Panc1 (cell line): ENCODE results near the gene PRRG3. TPM values are rescaled to one million over a fixed set of nuclear protein-coding genes. Genes with fewer than 3 reads are reported as not detected.

Experiments
- ATAC-seq: fragments of 200-7000 bp; cut with Tn5 transposase; 2 replicates; pipeline ENCODE4 v1.9.1; 2020; ENCODE audit warnings: mild to moderate bottlenecking, moderate library complexity
- BruUV-seq: library from RNA; stranded (reverse); fragments of 400-500 nt; replicated peaks from 2 replicates; lab custom pipeline; 2021; lab: Mats Ljungman, UMichigan
- CTCF ChIA-PET: fragments of 300-600 bp; sonication (Branson Sonifier 250); formaldehyde crosslinking; loops from one replicate; lab custom pipeline; 2022; ENCODE audit warnings: antibody characterized with exemption; lab: Charles Lee
- POLR2A ChIA-PET: fragments of 300-600 bp; sonication (Branson Sonifier 250); formaldehyde crosslinking; loops from one replicate; lab custom pipeline; 2022; ENCODE audit warnings: antibody characterized with exemption; lab: Charles Lee
- DNase-seq: peaks from one replicate; pipeline ENCODE4 v3.0.0-alpha.2; 2010; ENCODE audit warnings: low read depth, low spot score
- H3K27ac ChIP-seq: 2 replicates; pipeline ENCODE4 v1.5.1; 2011; ENCODE audit warnings: mild to moderate bottlenecking, low read length, inconsistent platforms
- H3K27me3 ChIP-seq: fragments of 200-500 bp; sonication (Bioruptor generic); 2 replicates; pipeline ENCODE4 v1.6.0; 2014; ENCODE audit warnings: low read length, inconsistent platforms; ENCODE audit not compliant: control insufficient read depth, insufficient read depth
- H3K36me3 ChIP-seq: fragments of 200-500 bp; sonication (Bioruptor generic); 2 replicates; pipeline ENCODE4 v1.5.1; 2014; ENCODE audit warnings: inconsistent platforms, mild to moderate bottlenecking, low read length, moderate library complexity; ENCODE audit not compliant: control insufficient read depth, insufficient read depth
- H3K4me1 ChIP-seq: 2 replicates; pipeline ENCODE4 v1.5.1; 2011; ENCODE audit warnings: inconsistent platforms, mild to moderate bottlenecking, low read length, moderate library complexity; ENCODE audit not compliant: control insufficient read depth, insufficient read depth
- H3K4me3 ChIP-seq, 2 experiments: 2 replicates each; pipeline ENCODE4 v1.5.1; 2011 to 2012; ENCODE audit warnings: low read depth in 2 of 2, low read length in 2 of 2, mild to moderate bottlenecking in 2 of 2, inconsistent platforms in 1 of 2, moderate library complexity in 1 of 2
- H3K9me3 ChIP-seq: fragments of 200-500 bp; sonication (Bioruptor generic); 2 replicates; pipeline ENCODE4 v1.5.1; 2014; ENCODE audit warnings: low read depth, mild to moderate bottlenecking, inconsistent platforms, low read length, moderate library complexity; ENCODE audit not compliant: control insufficient read depth, insufficient read depth
- POLR2AphosphoS5 ChIP-seq: IDR thresholded peaks from 2 replicates; pipeline ENCODE4 v1.6.1; 2012; ENCODE audit warnings: mild to moderate bottlenecking, low read depth, low read length, moderate library complexity
- SIN3A ChIP-seq: IDR thresholded peaks from 2 replicates; pipeline ENCODE4 v1.6.1; 2012; ENCODE audit warnings: low read depth, mild to moderate bottlenecking, low read length, moderate library complexity, borderline replicate concordance; ENCODE audit not compliant: insufficient read depth
- TCF7L2 ChIP-seq: IDR thresholded peaks from 2 replicates; pipeline ENCODE4 v1.6.1; 2011; ENCODE audit warnings: mild to moderate bottlenecking, low read depth, low read length, inconsistent platforms
- in situ Hi-C: cut with HindIII; loops from 2 replicates; pipeline ENCODE4 v1.10.0; 2016; ENCODE audit warnings: low sequenced_read_pairs, low pct_unique_long_range_greater_than_20kb
- intact Hi-C: fragments of 100-400 bp; cut with micrococcal nuclease; formaldehyde crosslinking; loops from one replicate; pipeline ENCODE4 v1.10.0; 2022; ENCODE audit not compliant: unreplicated experiment
- total RNA-seq: library from RNA; stranded (reverse); gene quantifications from one replicate; pipeline ENCODE4 v1.2.1, GENCODE V29; 2021; ENCODE audit not compliant: unreplicated experiment
- TF ChIP-seq, protein P1 (sequence below), 2 experiments: IDR thresholded peaks; 2 replicates each; pipeline ENCODE4 v1.6.1; 2011 to 2012; ENCODE audit warnings: low read depth in 2 of 2, control low read depth in 1 of 2, low read length in 1 of 2, mild to moderate bottlenecking in 1 of 2, moderate library complexity in 1 of 2; ENCODE audit not compliant: insufficient read depth in 1 of 2
- TF ChIP-seq, protein P2 (sequence below): fragments of 450-650 bp; IDR thresholded peaks from 2 replicates; pipeline ENCODE4 v1.5.1; 2017; ENCODE audit warnings: mild to moderate bottlenecking

Gene PRRG3
- total RNA-seq, 1 experiment from 2014 or later: not detected

DNA sequence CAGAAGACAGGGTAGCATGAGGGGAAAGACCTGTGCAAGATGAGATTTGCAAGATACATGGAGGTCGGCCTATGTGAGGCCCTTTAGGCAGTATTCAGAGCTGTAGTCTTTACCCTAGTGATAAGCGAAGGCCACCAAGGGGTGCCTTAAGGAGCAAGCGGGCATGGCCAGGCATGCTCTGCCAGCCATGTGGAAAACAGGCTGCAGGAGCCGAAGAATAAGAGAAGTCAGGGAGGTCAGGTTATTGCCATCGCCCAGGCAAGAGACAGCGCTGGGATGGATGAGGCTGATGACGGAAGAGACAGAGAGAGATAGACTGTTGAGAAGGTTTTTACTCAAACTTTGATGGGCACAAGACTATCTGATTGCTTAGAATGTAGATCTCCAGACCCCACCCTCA is 13.6 kb downstream of the PRRG3 start:
- no TSS peak for BruUV-seq
- TF ChIP-seq, protein P1, sequence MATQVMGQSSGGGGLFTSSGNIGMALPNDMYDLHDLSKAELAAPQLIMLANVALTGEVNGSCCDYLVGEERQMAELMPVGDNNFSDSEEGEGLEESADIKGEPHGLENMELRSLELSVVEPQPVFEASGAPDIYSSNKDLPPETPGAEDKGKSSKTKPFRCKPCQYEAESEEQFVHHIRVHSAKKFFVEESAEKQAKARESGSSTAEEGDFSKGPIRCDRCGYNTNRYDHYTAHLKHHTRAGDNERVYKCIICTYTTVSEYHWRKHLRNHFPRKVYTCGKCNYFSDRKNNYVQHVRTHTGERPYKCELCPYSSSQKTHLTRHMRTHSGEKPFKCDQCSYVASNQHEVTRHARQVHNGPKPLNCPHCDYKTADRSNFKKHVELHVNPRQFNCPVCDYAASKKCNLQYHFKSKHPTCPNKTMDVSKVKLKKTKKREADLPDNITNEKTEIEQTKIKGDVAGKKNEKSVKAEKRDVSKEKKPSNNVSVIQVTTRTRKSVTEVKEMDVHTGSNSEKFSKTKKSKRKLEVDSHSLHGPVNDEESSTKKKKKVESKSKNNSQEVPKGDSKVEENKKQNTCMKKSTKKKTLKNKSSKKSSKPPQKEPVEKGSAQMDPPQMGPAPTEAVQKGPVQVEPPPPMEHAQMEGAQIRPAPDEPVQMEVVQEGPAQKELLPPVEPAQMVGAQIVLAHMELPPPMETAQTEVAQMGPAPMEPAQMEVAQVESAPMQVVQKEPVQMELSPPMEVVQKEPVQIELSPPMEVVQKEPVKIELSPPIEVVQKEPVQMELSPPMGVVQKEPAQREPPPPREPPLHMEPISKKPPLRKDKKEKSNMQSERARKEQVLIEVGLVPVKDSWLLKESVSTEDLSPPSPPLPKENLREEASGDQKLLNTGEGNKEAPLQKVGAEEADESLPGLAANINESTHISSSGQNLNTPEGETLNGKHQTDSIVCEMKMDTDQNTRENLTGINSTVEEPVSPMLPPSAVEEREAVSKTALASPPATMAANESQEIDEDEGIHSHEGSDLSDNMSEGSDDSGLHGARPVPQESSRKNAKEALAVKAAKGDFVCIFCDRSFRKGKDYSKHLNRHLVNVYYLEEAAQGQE (IDR thresholded peaks at IDR 0.05; ENCODE audit: insufficient read depth in 1 of 2, low read depth in 2 of 2, low read length in 1 of 2): no peak
- no peak for TF ChIP-seq TCF7L2
- TF ChIP-seq, protein P2, sequence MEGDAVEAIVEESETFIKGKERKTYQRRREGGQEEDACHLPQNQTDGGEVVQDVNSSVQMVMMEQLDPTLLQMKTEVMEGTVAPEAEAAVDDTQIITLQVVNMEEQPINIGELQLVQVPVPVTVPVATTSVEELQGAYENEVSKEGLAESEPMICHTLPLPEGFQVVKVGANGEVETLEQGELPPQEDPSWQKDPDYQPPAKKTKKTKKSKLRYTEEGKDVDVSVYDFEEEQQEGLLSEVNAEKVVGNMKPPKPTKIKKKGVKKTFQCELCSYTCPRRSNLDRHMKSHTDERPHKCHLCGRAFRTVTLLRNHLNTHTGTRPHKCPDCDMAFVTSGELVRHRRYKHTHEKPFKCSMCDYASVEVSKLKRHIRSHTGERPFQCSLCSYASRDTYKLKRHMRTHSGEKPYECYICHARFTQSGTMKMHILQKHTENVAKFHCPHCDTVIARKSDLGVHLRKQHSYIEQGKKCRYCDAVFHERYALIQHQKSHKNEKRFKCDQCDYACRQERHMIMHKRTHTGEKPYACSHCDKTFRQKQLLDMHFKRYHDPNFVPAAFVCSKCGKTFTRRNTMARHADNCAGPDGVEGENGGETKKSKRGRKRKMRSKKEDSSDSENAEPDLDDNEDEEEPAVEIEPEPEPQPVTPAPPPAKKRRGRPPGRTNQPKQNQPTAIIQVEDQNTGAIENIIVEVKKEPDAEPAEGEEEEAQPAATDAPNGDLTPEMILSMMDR: no peak
- TF ChIP-seq POLR2AphosphoS5: no peak
- no peak for TF ChIP-seq SIN3A

DNA sequence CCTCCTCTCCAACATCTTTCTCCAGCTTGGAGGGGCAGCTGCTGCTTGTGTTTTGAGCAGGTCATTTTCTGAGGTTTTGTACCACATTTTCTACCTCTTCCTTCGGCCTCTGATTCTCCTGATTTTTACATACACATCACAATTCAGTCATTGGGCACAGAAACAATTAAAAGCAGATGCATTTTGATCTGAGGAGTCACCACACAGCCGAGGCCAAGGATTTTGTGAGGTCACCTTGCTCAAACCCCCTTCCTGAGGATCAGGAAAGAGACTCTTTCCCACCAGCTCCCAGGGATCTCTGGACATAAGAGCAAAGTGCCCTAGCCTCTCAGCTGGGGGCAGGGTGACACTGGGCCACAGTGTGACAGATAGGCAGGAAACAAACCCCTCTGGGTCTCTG is 15.2 kb downstream of the PRRG3 start:
- no peak for DNase-seq
- Histone ChIP-seq H3K36me3 (no peaks in the 10 kb centered on the region), H3K9me3 (no peaks in the 10 kb centered on the region), H3K4me1 (no peaks in the 10 kb centered on the region), H3K4me3 (no peak overlapping the region), H3K27me3 (no peaks in the 10 kb centered on the region), H3K27ac (no peak overlapping the region)
- intact Hi-C loops: loop anchor here (10.0 kb wide), 1 partner anchor 1104 kb away; no protein-coding TSS in a partner anchor
- BruUV-seq: no TSS peak
- ChIA-PET CTCF (no interaction called here), POLR2A (no interaction called here)
- in situ Hi-C loops: no loop called here
- ATAC-seq: no peak
- no peak for TF ChIP-seq POLR2AphosphoS5
- TF ChIP-seq, protein P1 (IDR thresholded peaks at IDR 0.05; ENCODE audit: insufficient read depth in 1 of 2, low read depth in 2 of 2, low read length in 1 of 2): no peak
- TF ChIP-seq TCF7L2: no peak
- TF ChIP-seq SIN3A: no peak
- TF ChIP-seq, protein P2: no peak

More for the DNA sequence above, 13.6 kb downstream of the PRRG3 start:
- Histone ChIP-seq H3K4me3 (no peak overlapping the region), H3K27me3 (no peaks in the 10 kb centered on the region), H3K9me3 (no peaks in the 10 kb centered on the region), H3K4me1 (no peaks in the 10 kb centered on the region), H3K36me3 (no peaks in the 10 kb centered on the region), H3K27ac (no peak overlapping the region)
- CTCF ChIA-PET: no interaction called here
- POLR2A ChIA-PET: no interaction called here
- in situ Hi-C loops: no loop called here
- no peak for DNase-seq
- intact Hi-C loops: no loop called here
- no peak for ATAC-seq
